K562 (cell line): Measurements from ENCODE around the gene GIPC3. TPM values are rescaled to one million over a fixed set of nuclear protein-coding genes. Genes with fewer than 3 reads are reported as not detected.

ENCODE experiments used
- ARHGAP35 ChIP-seq: fragments of 450-650 bp; IDR thresholded peaks from 2 replicates; pipeline ENCODE4 v1.6.1; 2018; ENCODE audit not compliant: partially characterized antibody
- ATF6 ChIP-seq: sonication (generic); formaldehyde crosslinking; IDR thresholded peaks from 2 replicates; pipeline ENCODE4 v1.4.0; 2020; ENCODE audit warnings: mild to moderate bottlenecking, missing genetic modification reagents
- BRD9 ChIP-seq: fragments of 450-650 bp; IDR thresholded peaks from 2 replicates; pipeline ENCODE4 v1.6.1; 2018; ENCODE audit warnings: low read depth; ENCODE audit not compliant: partially characterized antibody
- CBFA2T3 ChIP-seq: fragments of 450-650 bp; IDR thresholded peaks from 2 replicates; pipeline ENCODE4 v1.6.1; 2017
- DIDO1 ChIP-seq: fragments of 450-650 bp; IDR thresholded peaks from 2 replicates; pipeline ENCODE4 v1.6.1; 2016; ENCODE audit warnings: low read depth, missing biosample characterization, missing genetic modification characterization
- ELF2 ChIP-seq: fragments of 250-450 bp; sonication (Bioruptor Pico); IDR thresholded peaks from 2 replicates; pipeline ENCODE4 v1.5.0; 2021; ENCODE audit warnings: mild to moderate bottlenecking
- ETS2 ChIP-seq: IDR thresholded peaks from 2 replicates; pipeline ENCODE4 v1.6.1; 2016; ENCODE audit warnings: borderline replicate concordance, missing genetic modification characterization, mild to moderate bottlenecking, moderate library complexity, missing compliant biosample characterization; ENCODE audit not compliant: poor library complexity, severe bottlenecking
- HDAC2 ChIP-seq: fragments of 450-650 bp; IDR thresholded peaks from 2 replicates; pipeline ENCODE4 v1.6.1; 2016; ENCODE audit warnings: mild to moderate bottlenecking
- POLR2G ChIP-seq: fragments of 200-400 bp; formaldehyde crosslinking; IDR thresholded peaks from 2 replicates; pipeline ENCODE4 v1.6.1; 2017; ENCODE audit warnings: low read depth, mild to moderate bottlenecking, antibody characterized with exemption, low read length, moderate library complexity
- POLR2H ChIP-seq: IDR thresholded peaks from 2 replicates; pipeline ENCODE4 v1.6.1; 2016; ENCODE audit warnings: missing genetic modification characterization, low read depth, mild to moderate bottlenecking, control low read depth, missing compliant biosample characterization, moderate library complexity
- RNF2 ChIP-seq: sonication (generic); IDR thresholded peaks from 2 replicates; pipeline ENCODE4 v1.6.1; 2016
- SNRNP70 ChIP-seq: fragments of 200-400 bp; formaldehyde crosslinking; optimal IDR thresholded peaks from 2 replicates; pipeline ENCODE3; 2017; ENCODE audit warnings: low read depth, low read length
- STAG1 ChIP-seq: sonication (generic); formaldehyde crosslinking; IDR thresholded peaks from 2 replicates; pipeline ENCODE4 v1.5.0; 2020; ENCODE audit warnings: missing genetic modification reagents, borderline replicate concordance
- STAT5A ChIP-seq: IDR thresholded peaks from 2 replicates; pipeline ENCODE4 v1.6.1; 2012; ENCODE audit warnings: low read length, inconsistent platforms, borderline replicate concordance
- SUPT5H ChIP-seq: fragments of 450-650 bp; IDR thresholded peaks from 2 replicates; pipeline ENCODE4 v1.6.1; 2016
- TFAM ChIP-seq: fragments of 250-450 bp; sonication (Bioruptor Pico); conservative IDR thresholded peaks from 2 replicates; pipeline ENCODE4 v1.5.0; 2021; ENCODE audit warnings: mild to moderate bottlenecking, moderate library complexity
- THRA ChIP-seq: fragments of 450-650 bp; IDR thresholded peaks from 2 replicates; pipeline ENCODE4 v1.6.1; 2017; ENCODE audit warnings: mild to moderate bottlenecking, moderate library complexity
- YBX1 ChIP-seq: fragments of 450-650 bp; IDR thresholded peaks from 2 replicates; pipeline ENCODE4 v1.7.1; 2016; ENCODE audit warnings: mild to moderate bottlenecking
- ZNF41 ChIP-seq: fragments of 250-450 bp; sonication (Bioruptor Pico); conservative IDR thresholded peaks from 2 replicates; pipeline ENCODE4 v1.4.0; 2020; ENCODE audit warnings: mild to moderate bottlenecking
- ZNF561 ChIP-seq: fragments of 450-650 bp; formaldehyde crosslinking; conservative IDR thresholded peaks from 2 replicates; pipeline ENCODE4 v1.4.0; 2020; ENCODE audit warnings: mild to moderate bottlenecking, moderate library complexity
- ZNF785 ChIP-seq: fragments of 250-450 bp; sonication (Bioruptor Pico); IDR thresholded peaks from 2 replicates; pipeline ENCODE4 v1.4.0; 2020; ENCODE audit warnings: mild to moderate bottlenecking
- polyA plus RNA-seq, 8 experiments: library from polyadenylated mRNA; depleted of rRNA in 4 of 8; stranded (reverse) in 5 of 8; unstranded in 3 of 8; fragments of >200 nt; fragmentation: Nextera tagmentation in 2 of 8; fragmentation: Illumina TruSeq in 1 of 8; extraction: Ambion mirVana in 2 of 8; extraction: Trizol in 1 of 8; gene quantifications; 2 replicates each; pipeline versions ENCODE4 v1.2.1 to v1.2.3, GENCODE V29; 2011 to 2014; ENCODE audit warnings: inconsistent platforms in 1 of 8, missing spikeins in 1 of 8
- total RNA-seq, 7 experiments: library from RNA; depleted of rRNA in 6 of 7; stranded (reverse); fragments of >200 nt in 6 of 7; fragmentation: Illumina TruSeq in 2 of 7; extraction: Trizol in 2 of 7; gene quantifications; 2 replicates each; pipeline versions ENCODE4 v1.2.1 to v1.2.3, GENCODE V29; 2011 to 2021; ENCODE audit warnings: low replicate concordance in 1 of 7
- TF ChIP-seq, protein P1 (sequence below): IDR thresholded peaks from 2 replicates; pipeline ENCODE4 v1.6.1; 2012; ENCODE audit warnings: low read depth, low read length, improper control_type of control experiment, borderline replicate concordance
- TF ChIP-seq, protein P2 (sequence below): fragments of 450-650 bp; conservative IDR thresholded peaks from 2 replicates; pipeline ENCODE4 v1.6.1; 2016; ENCODE audit warnings: missing genetic modification characterization, low read depth, mild to moderate bottlenecking, missing compliant biosample characterization, moderate library complexity

GIPC3 gene
- total and polyA plus RNA-seq, 9 of the 15 experiments (the other 6 are each of a cell fraction or from before 2014, with no cell fraction given) = 0.03 to 3.6 (median 1.5) TPM; not detected in 1

DNA sequence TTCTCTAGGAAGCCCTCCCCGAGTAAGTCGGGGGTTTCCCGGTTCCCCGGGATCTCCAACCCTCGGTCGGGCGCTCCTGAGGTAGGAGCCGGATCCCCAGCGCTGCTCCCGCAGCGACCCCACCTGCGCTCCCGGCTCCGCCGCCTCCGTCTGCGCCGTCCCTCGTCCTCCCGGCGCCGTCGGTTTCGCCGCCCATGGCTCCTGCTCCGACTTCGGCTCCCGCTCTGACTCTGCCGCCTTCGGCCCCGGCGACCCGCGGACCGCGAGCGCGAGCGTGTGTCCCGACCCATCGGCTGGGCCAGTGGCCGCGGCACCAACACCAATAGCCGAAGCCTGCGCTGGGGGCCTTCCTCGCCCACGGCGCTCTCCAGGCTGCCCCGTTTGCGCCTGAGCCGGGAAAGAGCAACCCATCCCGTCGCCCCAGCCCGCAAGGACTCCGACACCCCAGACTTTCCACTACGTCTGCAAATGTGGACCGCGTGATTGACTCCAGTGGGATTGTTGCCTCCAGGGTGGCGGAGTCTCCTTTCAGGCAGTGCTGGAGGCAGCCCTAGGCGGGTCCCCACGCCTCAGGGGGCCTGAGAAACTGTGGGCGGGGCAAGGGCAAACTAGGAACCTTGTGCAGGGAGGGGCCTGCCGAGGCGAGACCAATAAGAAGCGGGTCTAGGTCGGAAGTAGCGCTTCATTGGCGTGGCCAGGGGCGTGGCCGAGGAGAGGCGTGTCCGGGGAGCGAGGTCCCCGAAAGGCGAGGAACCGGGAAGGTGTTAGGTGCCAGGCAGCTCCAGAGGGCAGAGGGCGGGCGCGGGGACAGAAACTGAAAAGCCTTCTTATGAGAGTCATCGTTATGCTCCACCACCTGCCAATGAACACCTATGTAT lies 41.4 kb downstream of the GIPC3 start, which contains the start of gene CACTIN (continued):
- TF ChIP-seq ATF6 (peak; percentile 74; the same call in 1 of the 2 replicates), YBX1 (no peak), SUPT5H (peak; percentile 87), ZNF41 (peak; percentile 54; the same call in 1 of the 2 replicates), TFAM (no peak), POLR2H (tag) (no peak), ELF2 (CRISPR knock-in tag) (peak; percentile 53; the same call in 1 of the 2 replicates), ARHGAP35 (no peak), ZNF561 (CRISPR knock-in tag) (no peak), STAT5A (no peak), STAG1 (CRISPR knock-in tag) (no peak), BRD9 (no peak), CBFA2T3 (no peak), SNRNP70 (no peak), ETS2 (no peak), POLR2G (peak; percentile 99), HDAC2 (no peak; the same call in 1 of the 2 replicates), ZNF785 (no peak), DIDO1 (tag) (peak; percentile 96), RNF2 (peak; percentile 75), THRA (no peak)
- TF ChIP-seq, protein P1, sequence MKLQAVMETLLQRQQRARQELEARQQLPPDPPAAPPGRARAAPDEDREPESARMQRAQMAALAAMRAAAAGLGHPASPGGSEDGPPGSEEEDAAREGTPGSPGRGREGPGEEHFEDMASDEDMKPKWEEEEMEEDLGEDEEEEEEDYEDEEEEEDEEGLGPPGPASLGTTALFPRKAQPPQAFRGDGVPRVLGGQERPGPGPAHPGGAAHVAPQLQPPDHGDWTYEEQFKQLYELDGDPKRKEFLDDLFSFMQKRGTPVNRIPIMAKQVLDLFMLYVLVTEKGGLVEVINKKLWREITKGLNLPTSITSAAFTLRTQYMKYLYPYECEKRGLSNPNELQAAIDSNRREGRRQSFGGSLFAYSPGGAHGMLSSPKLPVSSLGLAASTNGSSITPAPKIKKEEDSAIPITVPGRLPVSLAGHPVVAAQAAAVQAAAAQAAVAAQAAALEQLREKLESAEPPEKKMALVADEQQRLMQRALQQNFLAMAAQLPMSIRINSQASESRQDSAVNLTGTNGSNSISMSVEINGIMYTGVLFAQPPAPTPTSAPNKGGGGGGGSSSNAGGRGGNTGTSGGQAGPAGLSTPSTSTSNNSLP = no peak
- TF ChIP-seq, protein P2, sequence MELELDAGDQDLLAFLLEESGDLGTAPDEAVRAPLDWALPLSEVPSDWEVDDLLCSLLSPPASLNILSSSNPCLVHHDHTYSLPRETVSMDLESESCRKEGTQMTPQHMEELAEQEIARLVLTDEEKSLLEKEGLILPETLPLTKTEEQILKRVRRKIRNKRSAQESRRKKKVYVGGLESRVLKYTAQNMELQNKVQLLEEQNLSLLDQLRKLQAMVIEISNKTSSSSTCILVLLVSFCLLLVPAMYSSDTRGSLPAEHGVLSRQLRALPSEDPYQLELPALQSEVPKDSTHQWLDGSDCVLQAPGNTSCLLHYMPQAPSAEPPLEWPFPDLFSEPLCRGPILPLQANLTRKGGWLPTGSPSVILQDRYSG (tag) = no peak
